Measurements from ENCODE around the gene CCDC196. TPM values are rescaled to one million over a fixed set of nuclear protein-coding genes. Genes with fewer than 3 reads are reported as not detected.
A peak's percentile ranks its signal among the peaks of the same experiment; 100 is the strongest.

CCDC196 gene
- total RNA-seq, 4 donors from 2014 or later, result not detected

- in situ Hi-C loops (cut with MboI; ENCODE audit: low pct_ligation_motif_present in 1 of 4, low pct_unique_long_range_greater_than_20kb in 1 of 4, low sequenced_read_pairs in 3 of 4) (loop anchor here in 1 of 4 donors (25.0 kb wide), 1 partner anchor 619 kb away; no protein-coding TSS in a partner anchor), intact Hi-C loops (cut with DNase I; ENCODE audit: low total_unique reads) (no loop called here)
- DNase-seq, result no peak
- H3K36me3 ChIP-seq, result no peaks in the 10 kb centered on the region
- TF ChIP-seq POLR2A (IDR thresholded peaks at IDR 0.05) (no peak), EP300 (IDR thresholded peaks at IDR 0.05; ENCODE audit: low read depth) (no peak), POLR2AphosphoS5 (IDR thresholded peaks at IDR 0.05) (no peak), CTCF (IDR thresholded peaks at IDR 0.05) (no peak)
- no peak overlapping the region for H3K27ac ChIP-seq
- no peak overlapping the region for H3K4me3 ChIP-seq
- H3K4me1 ChIP-seq, result peaks cover 0 to 26% (median 4%) of the 10 kb centered on the region in 4 donors
- no peaks in the 10 kb centered on the region for H3K27me3 ChIP-seq
- H3K9me3 ChIP-seq, result no peaks in the 10 kb centered on the region
These were observed 7.6 kb downstream of the CCDC196 start for GRCh38 chr14:66493750-66494149.

DNA sequence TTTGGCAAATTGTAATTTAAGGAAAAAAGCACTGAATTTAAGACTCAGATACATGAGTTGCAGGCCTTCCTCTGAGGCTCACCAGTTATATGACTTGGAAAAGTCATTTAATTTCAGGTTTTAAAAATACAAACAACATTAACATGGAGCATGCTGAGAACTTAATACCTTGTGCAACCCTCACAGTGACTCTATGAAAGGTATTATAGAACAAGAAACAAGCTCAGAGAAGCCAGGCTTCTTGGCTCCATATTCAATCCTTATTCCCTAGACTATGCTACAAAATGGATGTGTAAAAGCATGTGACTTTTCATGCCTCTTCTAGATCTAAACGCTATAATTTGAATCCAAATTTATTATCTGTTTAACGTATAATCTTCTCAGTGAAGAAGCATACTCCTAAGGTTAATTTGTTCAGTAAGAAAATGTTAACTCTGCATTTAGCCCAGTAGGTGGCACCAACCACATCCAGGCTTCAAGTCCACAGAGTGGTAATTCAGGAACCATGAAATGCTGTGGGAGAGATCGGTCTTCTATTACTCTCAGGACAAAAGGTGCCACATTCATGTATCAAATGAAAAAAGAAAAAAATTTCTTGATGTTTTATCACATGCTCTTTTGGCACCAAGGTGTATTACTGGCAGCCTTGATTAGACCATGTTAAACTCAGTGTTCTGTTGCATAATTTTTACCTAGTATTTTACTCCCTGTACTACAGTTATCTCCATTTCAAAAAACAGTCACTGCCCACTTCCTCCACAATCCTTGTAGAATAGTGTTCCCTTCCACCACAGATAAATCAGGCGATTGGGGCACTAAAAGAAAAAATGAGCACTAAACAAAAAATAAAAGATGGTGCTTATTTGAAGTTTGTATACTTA, 9.3 kb downstream of the CCDC196 start:
- TF ChIP-seq CTCF (IDR thresholded peaks at IDR 0.05) (peak; percentile 68 to 76 (median 73)), EP300 (IDR thresholded peaks at IDR 0.05; ENCODE audit: low read depth) (no peak)
- Histone ChIP-seq H3K4me3 (peak overlapping the region in 1 of 4 donors; percentile 20), H3K27ac (no peak overlapping the region), H3K4me1 (peaks cover 0 to 26% (median 4%) of the 10 kb centered on the region in 4 donors), H3K36me3 (no peaks in the 10 kb centered on the region), H3K9me3 (no peaks in the 10 kb centered on the region), H3K27me3 (no peaks in the 10 kb centered on the region)
- in situ Hi-C loops (cut with MboI; ENCODE audit: low pct_ligation_motif_present in 1 of 4, low pct_unique_long_range_greater_than_20kb in 1 of 4, low sequenced_read_pairs in 3 of 4) (loop anchor here in 1 of 4 donors (25.0 kb wide), 1 partner anchor 617 kb away; no protein-coding TSS in a partner anchor), intact Hi-C loops (cut with DNase I; ENCODE audit: low total_unique reads) (no loop called here)
- 0 to 1% methylated on average over 4 of the region's 4 CpGs for WGBS, 2 donors (ENCODE audit: low coverage in 1 of 2)
- peak; percentile 33 for DNase-seq

GRCh38 chr14:66496188-66496807, 10.1 kb downstream of the CCDC196 start:
- H3K36me3 ChIP-seq, result no peaks in the 10 kb centered on the region
- H3K27ac ChIP-seq, result peak overlapping the region in 2 of 4 donors; percentile 5 to 51
- peak overlapping the region in 1 of 4 donors; percentile 20 for H3K4me3 ChIP-seq
- intact Hi-C loops (cut with DNase I; ENCODE audit: low total_unique reads) (no loop called here), in situ Hi-C loops (cut with MboI; ENCODE audit: low pct_ligation_motif_present in 1 of 4, low pct_unique_long_range_greater_than_20kb in 1 of 4, low sequenced_read_pairs in 3 of 4) (loop anchor here in 1 of 4 donors (25.0 kb wide), 1 partner anchor 616 kb away; no protein-coding TSS in a partner anchor)
- no peak for DNase-seq
- H3K27me3 ChIP-seq, result no peaks in the 10 kb centered on the region
- peaks cover 0 to 26% (median 4%) of the 10 kb centered on the region in 4 donors for H3K4me1 ChIP-seq
- no peaks in the 10 kb centered on the region for H3K9me3 ChIP-seq
- 57 to 72% methylated on average over 4 of the region's 4 CpGs for WGBS, 2 donors (ENCODE audit: low coverage in 1 of 2)
- TF ChIP-seq EP300 (IDR thresholded peaks at IDR 0.05; ENCODE audit: low read depth) (no peak), CTCF (IDR thresholded peaks at IDR 0.05) (no peak), POLR2AphosphoS5 (IDR thresholded peaks at IDR 0.05) (no peak), POLR2A (IDR thresholded peaks at IDR 0.05) (no peak)

DNA sequence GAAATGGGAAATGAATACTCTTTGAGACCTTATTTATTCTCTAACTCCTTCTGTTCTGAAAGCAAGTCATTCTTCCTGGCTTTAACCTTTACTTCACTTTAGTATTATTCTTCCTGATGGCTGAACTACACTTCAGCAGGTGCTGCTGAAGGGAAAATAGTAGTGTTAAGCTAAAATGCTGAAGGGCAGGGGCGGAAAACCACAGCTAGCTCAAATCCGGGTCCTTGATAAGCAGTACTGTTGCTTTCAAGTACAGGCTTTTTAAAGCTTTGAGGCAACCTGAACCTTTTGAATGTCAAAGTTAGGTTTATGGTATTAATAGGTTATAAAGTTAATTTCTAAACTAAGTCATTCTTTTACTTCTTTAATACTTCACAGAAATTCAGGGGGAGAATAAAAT, 10.7 kb downstream of the CCDC196 start:
- peaks cover 0 to 26% (median 4%) of the 10 kb centered on the region in 4 donors for H3K4me1 ChIP-seq
- no peak for DNase-seq
- no peaks in the 10 kb centered on the region for H3K27me3 ChIP-seq
- H3K27ac ChIP-seq, result peak overlapping the region in 2 of 4 donors; percentile 5 to 51
- intact Hi-C loops (cut with DNase I; ENCODE audit: low total_unique reads) (no loop called here), in situ Hi-C loops (cut with MboI; ENCODE audit: low pct_ligation_motif_present in 1 of 4, low pct_unique_long_range_greater_than_20kb in 1 of 4, low sequenced_read_pairs in 3 of 4) (loop anchor here in 1 of 4 donors (25.0 kb wide), 1 partner anchor 615 kb away; no protein-coding TSS in a partner anchor)
- no peaks in the 10 kb centered on the region for H3K36me3 ChIP-seq
- no peak overlapping the region for H3K4me3 ChIP-seq
- TF ChIP-seq POLR2A (IDR thresholded peaks at IDR 0.05), result no peak
- no peak for TF ChIP-seq EP300 (IDR thresholded peaks at IDR 0.05; ENCODE audit: low read depth)
- TF ChIP-seq CTCF (IDR thresholded peaks at IDR 0.05), result no peak
- no peak for TF ChIP-seq POLR2AphosphoS5 (IDR thresholded peaks at IDR 0.05)
- 38% methylated on average over 2 of the region's 2 CpGs; no CpG with 5 or more reads in 1 of the 2 donors for WGBS, 2 donors (ENCODE audit: low coverage in 1 of 2)
- no peaks in the 10 kb centered on the region for H3K9me3 ChIP-seq
